ENCODE measurements around the gene TRIP13. TPM values are rescaled to one million over a fixed set of nuclear protein-coding genes. Genes with fewer than 3 reads are reported as not detected.

TRIP13 gene
- total and polyA plus RNA-seq, 2 experiments from 2014 or later = 42.5 to 44.8 TPM

DNA sequence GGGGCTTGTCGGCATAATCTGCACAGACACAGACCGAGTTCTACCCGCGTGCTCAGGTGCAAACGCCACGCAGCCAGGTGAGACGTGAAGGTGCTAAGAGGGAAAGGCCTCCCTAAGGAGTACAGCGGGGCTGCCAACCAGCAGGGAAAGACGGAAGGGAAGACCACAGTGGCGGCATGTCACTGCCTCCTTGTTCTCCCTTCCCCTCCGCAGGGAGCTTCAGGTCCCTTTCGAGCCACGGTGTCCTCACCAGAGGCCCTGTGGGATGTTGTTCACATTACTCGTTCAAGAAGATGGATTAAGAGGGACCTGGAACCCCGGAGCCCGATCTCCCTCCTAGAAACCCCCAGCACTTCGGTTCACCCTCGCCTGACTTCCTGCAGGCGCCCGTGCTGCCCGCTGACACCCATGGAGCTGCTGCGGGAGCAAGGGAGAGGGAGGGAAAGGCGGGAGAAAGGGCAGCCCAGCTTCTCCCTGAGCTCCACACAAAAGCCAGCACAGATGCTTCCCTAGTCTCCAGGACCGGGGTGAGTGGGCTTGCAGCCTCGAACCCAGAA lies 769 bp upstream of the TRIP13 start (continued):
- TF ChIP-seq, protein P1, sequence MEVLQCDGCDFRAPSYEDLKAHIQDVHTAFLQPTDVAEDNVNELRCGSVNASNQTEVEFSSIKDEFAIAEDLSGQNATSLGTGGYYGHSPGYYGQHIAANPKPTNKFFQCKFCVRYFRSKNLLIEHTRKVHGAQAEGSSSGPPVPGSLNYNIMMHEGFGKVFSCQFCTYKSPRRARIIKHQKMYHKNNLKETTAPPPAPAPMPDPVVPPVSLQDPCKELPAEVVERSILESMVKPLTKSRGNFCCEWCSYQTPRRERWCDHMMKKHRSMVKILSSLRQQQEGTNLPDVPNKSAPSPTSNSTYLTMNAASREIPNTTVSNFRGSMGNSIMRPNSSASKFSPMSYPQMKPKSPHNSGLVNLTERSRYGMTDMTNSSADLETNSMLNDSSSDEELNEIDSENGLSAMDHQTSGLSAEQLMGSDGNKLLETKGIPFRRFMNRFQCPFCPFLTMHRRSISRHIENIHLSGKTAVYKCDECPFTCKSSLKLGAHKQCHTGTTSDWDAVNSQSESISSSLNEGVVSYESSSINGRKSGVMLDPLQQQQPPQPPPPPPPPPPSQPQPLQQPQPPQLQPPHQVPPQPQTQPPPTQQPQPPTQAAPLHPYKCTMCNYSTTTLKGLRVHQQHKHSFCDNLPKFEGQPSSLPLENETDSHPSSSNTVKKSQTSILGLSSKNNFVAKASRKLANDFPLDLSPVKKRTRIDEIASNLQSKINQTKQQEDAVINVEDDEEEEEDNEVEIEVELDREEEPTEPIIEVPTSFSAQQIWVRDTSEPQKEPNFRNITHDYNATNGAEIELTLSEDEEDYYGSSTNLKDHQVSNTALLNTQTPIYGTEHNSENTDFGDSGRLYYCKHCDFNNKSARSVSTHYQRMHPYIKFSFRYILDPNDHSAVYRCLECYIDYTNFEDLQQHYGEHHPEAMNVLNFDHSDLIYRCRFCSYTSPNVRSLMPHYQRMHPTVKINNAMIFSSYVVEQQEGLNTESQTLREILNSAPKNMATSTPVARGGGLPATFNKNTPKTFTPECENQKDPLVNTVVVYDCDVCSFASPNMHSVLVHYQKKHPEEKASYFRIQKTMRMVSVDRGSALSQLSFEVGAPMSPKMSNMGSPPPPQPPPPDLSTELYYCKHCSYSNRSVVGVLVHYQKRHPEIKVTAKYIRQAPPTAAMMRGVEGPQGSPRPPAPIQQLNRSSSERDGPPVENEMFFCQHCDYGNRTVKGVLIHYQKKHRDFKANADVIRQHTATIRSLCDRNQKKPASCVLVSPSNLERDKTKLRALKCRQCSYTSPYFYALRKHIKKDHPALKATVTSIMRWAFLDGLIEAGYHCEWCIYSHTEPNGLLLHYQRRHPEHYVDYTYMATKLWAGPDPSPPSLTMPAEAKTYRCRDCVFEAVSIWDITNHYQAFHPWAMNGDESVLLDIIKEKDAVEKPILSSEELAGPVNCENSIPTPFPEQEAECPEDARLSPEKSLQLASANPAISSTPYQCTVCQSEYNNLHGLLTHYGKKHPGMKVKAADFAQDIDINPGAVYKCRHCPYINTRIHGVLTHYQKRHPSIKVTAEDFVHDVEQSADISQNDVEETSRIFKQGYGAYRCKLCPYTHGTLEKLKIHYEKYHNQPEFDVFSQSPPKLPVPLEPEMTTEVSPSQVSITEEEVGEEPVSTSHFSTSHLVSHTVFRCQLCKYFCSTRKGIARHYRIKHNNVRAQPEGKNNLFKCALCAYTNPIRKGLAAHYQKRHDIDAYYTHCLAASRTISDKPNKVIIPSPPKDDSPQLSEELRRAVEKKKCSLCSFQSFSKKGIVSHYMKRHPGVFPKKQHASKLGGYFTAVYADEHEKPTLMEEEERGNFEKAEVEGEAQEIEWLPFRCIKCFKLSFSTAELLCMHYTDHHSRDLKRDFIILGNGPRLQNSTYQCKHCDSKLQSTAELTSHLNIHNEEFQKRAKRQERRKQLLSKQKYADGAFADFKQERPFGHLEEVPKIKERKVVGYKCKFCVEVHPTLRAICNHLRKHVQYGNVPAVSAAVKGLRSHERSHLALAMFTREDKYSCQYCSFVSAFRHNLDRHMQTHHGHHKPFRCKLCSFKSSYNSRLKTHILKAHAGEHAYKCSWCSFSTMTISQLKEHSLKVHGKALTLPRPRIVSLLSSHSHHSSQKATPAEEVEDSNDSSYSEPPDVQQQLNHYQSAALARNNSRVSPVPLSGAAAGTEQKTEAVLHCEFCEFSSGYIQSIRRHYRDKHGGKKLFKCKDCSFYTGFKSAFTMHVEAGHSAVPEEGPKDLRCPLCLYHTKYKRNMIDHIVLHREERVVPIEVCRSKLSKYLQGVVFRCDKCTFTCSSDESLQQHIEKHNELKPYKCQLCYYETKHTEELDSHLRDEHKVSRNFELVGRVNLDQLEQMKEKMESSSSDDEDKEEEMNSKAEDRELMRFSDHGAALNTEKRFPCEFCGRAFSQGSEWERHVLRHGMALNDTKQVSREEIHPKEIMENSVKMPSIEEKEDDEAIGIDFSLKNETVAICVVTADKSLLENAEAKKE (CRISPR knock-in tag; IDR thresholded peaks at IDR 0.05) = no peak
- no peak for TF ChIP-seq ETS1 (IDR thresholded peaks at IDR 0.05)
- no peak for TF ChIP-seq NANOG (IDR thresholded peaks at IDR 0.05; ENCODE audit: borderline replicate concordance)
- no peak for TF ChIP-seq EZH2phosphoT487 (IDR thresholded peaks at IDR 0.05; ENCODE audit: unreplicated experiment)

- DNase-seq (ENCODE audit: low spot score) (peak; percentile 35), ATAC-seq (peak; percentile 47)
- Mint-ChIP-seq H3K36me3 (ENCODE audit: low read depth) (peaks cover 73% of the 10 kb centered on the region), H3K4me3 (peak overlapping the region; percentile 90), H3K9me3 (no peaks in the 10 kb centered on the region), H3K4me1 (peaks cover 17% of the 10 kb centered on the region), H3K27me3 (ENCODE audit: insufficient read depth, low read depth, poor library complexity) (peaks cover 8% of the 10 kb centered on the region), H3K27ac (peak overlapping the region; percentile 81; the same call in 1 of the 2 replicates)
- no peak overlapping the region for H3K27ac ChIP-seq (ENCODE audit: low read depth)
- peak overlapping the region; percentile 92 for H3K4me3 ChIP-seq
- no peaks in the 10 kb centered on the region for H3K9me2 ChIP-seq (ENCODE audit: insufficient read depth)
- H3K4me2 ChIP-seq = peak overlapping the region; percentile 95
- no peaks in the 10 kb centered on the region for H3K27me3 ChIP-seq (ENCODE audit: insufficient read depth)
- peaks cover 14% of the 10 kb centered on the region; the same call in 1 of the 2 replicates for H3K4me1 ChIP-seq (ENCODE audit: insufficient read depth)
- peaks cover 77% of the 10 kb centered on the region for H3K79me2 ChIP-seq (replicated peaks; ENCODE audit: insufficient read depth)
- H2AFZ ChIP-seq = peak overlapping the region; percentile 76; the same call in 1 of the 2 replicates
- H3K36me3 ChIP-seq (ENCODE audit: insufficient read depth) = peaks cover 51% of the 10 kb centered on the region
- H3F3A ChIP-seq (replicated peaks; ENCODE audit: low read depth) = 0 out of 2 replicates have a peak, but pooled peaks cover 6% of the 10 kb centered on the region
- H4K20me1 ChIP-seq (replicated peaks; ENCODE audit: insufficient read depth) = peaks cover 32% of the 10 kb centered on the region
- no peak for TF ChIP-seq EZH2 (IDR thresholded peaks at IDR 0.05; ENCODE audit: low read depth, unreplicated experiment)
- no peak for TF ChIP-seq ZNF331 (CRISPR knock-in tag; IDR thresholded peaks at IDR 0.05; ENCODE audit: low read depth)
- TF ChIP-seq, protein P1 (CRISPR knock-in tag; IDR thresholded peaks at IDR 0.05) = no peak
- no peak for TF ChIP-seq EZH2phosphoT487 (IDR thresholded peaks at IDR 0.05; ENCODE audit: unreplicated experiment)
These were observed 438 bp downstream of the TRIP13 start for GRCh38 chr5:893137-893506.
